GM06990 (cell line): ENCODE measurements around the gene YPEL5.
A peak's percentile ranks its signal among the peaks of the same experiment; 100 is the strongest.
"Not testable (repeated sequence)": the region's sequence is repeated elsewhere in the genome, so short reads cannot be mapped to it uniquely, and the experiment has no call there.

ENCODE experiments used
- DNase-seq: peaks from one replicate; pipeline ENCODE4 v3.0.0-alpha.2; 2011; ENCODE audit not compliant: insufficient read length; ENCODE audit errors: extremely low read depth
- H3K27me3 ChIP-seq: replicated peaks from 2 replicates; pipeline ENCODE4 v1.6.0; 2011; ENCODE audit warnings: low read length; ENCODE audit not compliant: control insufficient read depth, insufficient read depth
- H3K36me3 ChIP-seq: 2 replicates; pipeline ENCODE4 v1.5.1; 2011; ENCODE audit warnings: low read length; ENCODE audit not compliant: control insufficient read depth, insufficient read depth
- H3K4me3 ChIP-seq: replicated peaks from 2 replicates; pipeline ENCODE4 v1.5.1; 2011; ENCODE audit warnings: low read depth, mild to moderate bottlenecking, control low read depth, low read length
- CTCF ChIP-seq: IDR thresholded peaks from 2 replicates; pipeline ENCODE4 v1.5.1; 2011; ENCODE audit warnings: low read length, control low read depth, mild to moderate bottlenecking, inconsistent platforms; ENCODE audit not compliant: insufficient read depth, poor library complexity, severe bottlenecking

YPEL5 gene

GRCh38 chr2:30141136-30141535 is 5.7 kb upstream of the YPEL5 start:
- Histone ChIP-seq H3K36me3 (no peaks in the 10 kb centered on the region), H3K27me3 (no peaks in the 10 kb centered on the region), H3K4me3 (no peak overlapping the region)
- DNase-seq: no peak
- no peak for TF ChIP-seq CTCF

GRCh38 chr2:30144260-30144659 is 2.5 kb upstream of the YPEL5 start:
- DNase-seq: no peak
- H3K4me3 ChIP-seq: no peak overlapping the region
- H3K36me3 ChIP-seq: no peaks in the 10 kb centered on the region; the same call in 1 of the 2 replicates
- H3K27me3 ChIP-seq: no peaks in the 10 kb centered on the region
- TF ChIP-seq CTCF: no peak

GRCh38 chr2:30144951-30145350 is 1.9 kb upstream of the YPEL5 start:
- not testable (repeated sequence) for DNase-seq, H3K36me3 ChIP-seq, H3K4me3 ChIP-seq, H3K27me3 ChIP-seq

GRCh38 chr2:30145826-30146336 is 926 bp upstream of the YPEL5 start:
- Histone ChIP-seq H3K27me3 (no peaks in the 10 kb centered on the region), H3K4me3 (peak overlapping the region; percentile 62), H3K36me3 (no peaks in the 10 kb centered on the region; the same call in 1 of the 2 replicates)
- TF ChIP-seq CTCF: no peak
- DNase-seq: no peak

- TF ChIP-seq CTCF: no peak
- no peaks in the 10 kb centered on the region; the same call in 1 of the 2 replicates for H3K36me3 ChIP-seq
- no peak for DNase-seq
- H3K27me3 ChIP-seq: no peaks in the 10 kb centered on the region
- H3K4me3 ChIP-seq: peak overlapping the region; percentile 91
These were observed 448 bp downstream of the YPEL5 start for GRCh38 chr2:30147196-30147714.

GRCh38 chr2:30147715-30148610 is 1.2 kb downstream of the YPEL5 start:
- Histone ChIP-seq H3K4me3 (peak overlapping the region; percentile 91), H3K27me3 (no peaks in the 10 kb centered on the region), H3K36me3 (no peaks in the 10 kb centered on the region; the same call in 1 of the 2 replicates)
- DNase-seq: peak; percentile 79
- TF ChIP-seq CTCF: no peak
